ENCODE results near the gene SLC10A7.
"Not testable (repeated sequence)": the region's sequence is repeated elsewhere in the genome, so short reads cannot be mapped to it uniquely, and the experiment has no call there.

The SLC10A7 gene

DNA sequence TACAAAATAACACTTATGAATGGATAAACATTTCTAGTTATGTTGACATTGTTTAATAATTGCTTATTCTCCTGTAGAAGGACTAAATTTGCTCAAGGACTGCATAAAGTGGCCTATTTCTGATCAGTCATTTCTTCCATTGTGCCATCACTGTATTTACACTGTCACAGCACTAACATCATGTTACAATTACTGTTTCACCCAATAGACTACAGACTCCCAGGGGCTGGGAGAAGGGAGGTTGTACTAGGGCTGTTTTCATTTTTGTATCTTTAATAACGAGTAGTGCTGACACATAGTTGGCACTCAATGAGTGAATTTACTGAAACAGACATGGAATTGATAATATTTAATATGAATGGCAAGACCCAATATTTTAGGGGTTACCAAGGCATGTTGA is 139.5 kb downstream of the SLC10A7 start:
- H3K36me3 Mint-ChIP-seq (ENCODE audit: low read depth): no peaks in the 10 kb centered on the region
- no peaks in the 10 kb centered on the region for H3K4me1 Mint-ChIP-seq (ENCODE audit: low read depth)
- no peaks in the 10 kb centered on the region for H3K9me3 Mint-ChIP-seq
- no peak overlapping the region for H3K4me3 Mint-ChIP-seq
- no peaks in the 10 kb centered on the region for H3K27me3 Mint-ChIP-seq (ENCODE audit: low read depth)
- no peak overlapping the region for H3K27ac Mint-ChIP-seq

DNA sequence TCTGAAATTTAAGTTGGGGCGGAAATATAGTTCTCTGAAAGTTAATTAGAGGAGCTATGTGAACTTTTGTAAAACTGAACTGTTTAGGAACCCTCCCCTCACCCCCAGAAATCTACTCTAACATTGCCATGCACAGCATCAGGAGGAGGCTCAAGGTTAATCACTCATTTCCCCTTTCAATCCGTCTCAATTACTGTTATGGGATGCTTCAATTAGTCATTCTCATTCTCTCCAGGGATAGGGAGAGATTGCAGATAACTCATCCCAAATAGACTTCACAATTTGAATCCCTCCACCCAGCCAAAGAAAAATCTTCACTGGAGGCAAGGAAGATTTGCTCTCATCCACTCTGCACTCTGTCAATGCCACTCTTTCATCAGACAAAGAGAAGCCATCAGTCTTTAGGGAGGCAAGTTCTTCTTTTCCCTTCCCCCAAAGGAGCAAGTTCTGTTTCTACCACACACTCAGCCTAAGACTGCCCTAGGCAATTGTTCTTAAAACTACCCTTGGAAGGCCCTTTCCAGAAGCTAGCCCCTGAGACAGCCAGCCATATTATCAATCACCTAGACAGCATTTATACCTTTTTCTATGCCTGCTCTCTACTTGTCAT is 140.4 kb downstream of the SLC10A7 start:
- H3K36me3 Mint-ChIP-seq (ENCODE audit: low read depth): no peaks in the 10 kb centered on the region
- no peak overlapping the region for H3K4me3 Mint-ChIP-seq
- no peaks in the 10 kb centered on the region for H3K9me3 Mint-ChIP-seq
- no peaks in the 10 kb centered on the region for H3K4me1 Mint-ChIP-seq (ENCODE audit: low read depth)
- H3K27ac Mint-ChIP-seq: no peak overlapping the region
- no peaks in the 10 kb centered on the region for H3K27me3 Mint-ChIP-seq (ENCODE audit: low read depth)

DNA sequence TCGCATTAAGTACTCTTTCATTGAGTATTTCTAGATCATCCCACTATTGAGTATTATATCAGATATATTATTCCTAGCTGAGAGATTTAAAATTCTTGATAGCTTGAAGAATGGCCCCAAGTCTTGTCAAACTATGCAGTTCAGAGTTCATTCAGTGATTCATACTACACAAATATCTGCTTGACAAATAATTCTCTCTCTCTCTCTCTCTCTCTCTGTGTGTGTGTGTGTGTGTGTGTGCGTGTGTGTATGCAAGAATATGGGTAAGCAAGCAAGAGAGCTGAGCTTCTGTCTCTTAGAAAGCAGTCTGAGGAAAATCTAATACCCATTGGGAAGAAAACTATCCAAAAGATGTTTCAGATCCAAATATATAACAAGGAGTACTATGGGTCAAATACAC is 142.0 kb downstream of the SLC10A7 start:
- H3K27me3 Mint-ChIP-seq (ENCODE audit: low read depth): no peaks in the 10 kb centered on the region
- H3K4me1 Mint-ChIP-seq (ENCODE audit: low read depth): no peaks in the 10 kb centered on the region
- H3K36me3 Mint-ChIP-seq (ENCODE audit: low read depth): no peaks in the 10 kb centered on the region
- no peak overlapping the region for H3K4me3 Mint-ChIP-seq
- no peak overlapping the region for H3K27ac Mint-ChIP-seq
- H3K9me3 Mint-ChIP-seq: no peaks in the 10 kb centered on the region

GRCh38 chr4:146371812-146372211 is 149.9 kb downstream of the SLC10A7 start:
- H3K27me3 Mint-ChIP-seq (ENCODE audit: low read depth): no peaks in the 10 kb centered on the region
- H3K4me3 Mint-ChIP-seq: no peak overlapping the region
- no peaks in the 10 kb centered on the region for H3K36me3 Mint-ChIP-seq (ENCODE audit: low read depth)
- no peak overlapping the region for H3K27ac Mint-ChIP-seq
- H3K4me1 Mint-ChIP-seq (ENCODE audit: low read depth): no peaks in the 10 kb centered on the region
- no peaks in the 10 kb centered on the region for H3K9me3 Mint-ChIP-seq

- Mint-ChIP-seq H3K9me3 (no peaks in the 10 kb centered on the region), H3K36me3 (ENCODE audit: low read depth) (no peaks in the 10 kb centered on the region), H3K4me3 (no peak overlapping the region), H3K27ac (no peak overlapping the region), H3K4me1 (ENCODE audit: low read depth) (no peaks in the 10 kb centered on the region), H3K27me3 (ENCODE audit: low read depth) (no peaks in the 10 kb centered on the region)
Observed at GRCh38 chr4:146370841-146371240, 150.9 kb downstream of the SLC10A7 start.

- Mint-ChIP-seq H3K4me3 (no peak overlapping the region), H3K9me3 (no peaks in the 10 kb centered on the region), H3K27me3 (ENCODE audit: low read depth) (no peaks in the 10 kb centered on the region), H3K27ac (no peak overlapping the region), H3K36me3 (ENCODE audit: low read depth) (no peaks in the 10 kb centered on the region), H3K4me1 (ENCODE audit: low read depth) (no peaks in the 10 kb centered on the region)
Observed at GRCh38 chr4:146369446-146369845, 152.3 kb downstream of the SLC10A7 start.

- no peak overlapping the region for H3K27ac Mint-ChIP-seq
- H3K27me3 Mint-ChIP-seq (ENCODE audit: low read depth): no peaks in the 10 kb centered on the region
- no peak overlapping the region for H3K4me3 Mint-ChIP-seq
- no peaks in the 10 kb centered on the region for H3K4me1 Mint-ChIP-seq (ENCODE audit: low read depth)
- no peaks in the 10 kb centered on the region for H3K36me3 Mint-ChIP-seq (ENCODE audit: low read depth)
- no peaks in the 10 kb centered on the region for H3K9me3 Mint-ChIP-seq
Observed at GRCh38 chr4:146368209-146368608, 153.5 kb downstream of the SLC10A7 start.

DNA sequence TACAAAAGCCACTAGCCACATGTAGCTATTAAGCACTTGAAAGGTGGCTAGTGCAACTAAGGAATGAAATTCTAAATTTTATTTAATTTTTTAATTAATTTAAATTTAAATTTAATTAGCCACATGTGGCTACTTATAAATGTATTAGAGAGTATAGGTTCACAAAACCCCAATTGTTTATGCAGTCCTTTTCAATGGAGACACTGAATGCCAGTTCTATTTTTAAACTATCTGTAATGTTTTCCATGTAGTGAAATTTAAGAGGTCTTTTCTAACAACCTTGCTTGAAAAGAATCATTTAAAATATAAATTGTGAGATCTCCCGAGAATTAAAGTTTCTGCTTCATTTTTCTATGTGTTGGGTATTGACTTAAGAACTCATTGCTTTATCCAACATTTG is 154.4 kb downstream of the SLC10A7 start:
- Mint-ChIP-seq H3K4me1 (ENCODE audit: low read depth) (no peaks in the 10 kb centered on the region), H3K27ac (no peak overlapping the region), H3K4me3 (no peak overlapping the region), H3K27me3 (ENCODE audit: low read depth) (no peaks in the 10 kb centered on the region), H3K36me3 (ENCODE audit: low read depth) (no peaks in the 10 kb centered on the region), H3K9me3 (peaks cover 5% of the 10 kb centered on the region)

DNA sequence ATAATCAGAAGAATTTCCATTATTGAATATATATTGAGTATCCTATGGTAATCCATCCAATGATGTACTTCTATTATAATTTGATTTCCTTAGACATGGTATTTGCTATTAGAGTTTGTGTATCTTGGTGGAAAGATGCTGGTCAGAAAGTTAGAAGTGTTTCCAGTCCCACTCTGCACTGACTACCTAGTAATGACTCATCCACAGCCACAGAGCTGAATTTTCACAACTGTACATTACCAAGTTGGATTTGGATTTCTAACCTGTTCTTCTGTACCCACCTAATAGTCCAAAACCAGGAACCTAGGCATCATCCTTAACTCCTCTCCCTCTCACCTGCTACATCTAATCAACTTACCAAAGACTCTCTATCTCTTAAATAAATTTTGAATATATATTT is 162.0 kb downstream of the SLC10A7 start:
- H3K36me3 Mint-ChIP-seq (ENCODE audit: low read depth): peaks cover 2% of the 10 kb centered on the region
- H3K27me3 Mint-ChIP-seq (ENCODE audit: low read depth): no peaks in the 10 kb centered on the region
- no peak overlapping the region for H3K27ac Mint-ChIP-seq
- H3K4me1 Mint-ChIP-seq (ENCODE audit: low read depth): no peaks in the 10 kb centered on the region
- peaks cover 17% of the 10 kb centered on the region for H3K9me3 Mint-ChIP-seq
- H3K4me3 Mint-ChIP-seq: no peak overlapping the region

GRCh38 chr4:146350114-146350513 is 171.6 kb downstream of the SLC10A7 start:
- H3K27ac Mint-ChIP-seq; H3K9me3 Mint-ChIP-seq; H3K36me3 Mint-ChIP-seq (ENCODE audit: low read depth); H3K27me3 Mint-ChIP-seq (ENCODE audit: low read depth): not testable (repeated sequence)
- Mint-ChIP-seq H3K4me1 (ENCODE audit: low read depth) (peaks cover 10% of the 10 kb centered on the region), H3K4me3 (peak overlapping the region; percentile 40)

DNA sequence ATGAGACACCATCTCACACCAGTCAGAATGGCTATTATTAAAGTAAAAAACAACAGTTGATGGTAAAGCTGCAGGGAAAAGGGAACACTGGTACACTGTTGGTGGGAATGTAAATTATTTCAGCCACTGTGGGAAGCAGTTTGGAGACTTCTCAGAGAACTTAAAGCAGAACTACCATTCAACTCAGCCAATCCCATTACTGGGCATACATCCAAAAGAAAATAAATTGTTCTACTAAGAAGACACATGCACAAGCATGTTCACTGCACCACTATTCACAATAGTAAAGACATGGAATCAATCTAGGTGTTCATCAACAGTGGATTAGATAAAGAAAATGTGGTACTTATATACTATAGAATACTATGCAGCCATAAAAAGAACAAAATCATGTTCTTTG is 172.4 kb downstream of the SLC10A7 start:
- H3K27ac Mint-ChIP-seq: no peak overlapping the region
- no peak overlapping the region for H3K4me3 Mint-ChIP-seq
- H3K27me3 Mint-ChIP-seq (ENCODE audit: low read depth): no peaks in the 10 kb centered on the region
- H3K4me1 Mint-ChIP-seq (ENCODE audit: low read depth): peaks cover 12% of the 10 kb centered on the region
- H3K9me3 Mint-ChIP-seq: no peaks in the 10 kb centered on the region
- no peaks in the 10 kb centered on the region for H3K36me3 Mint-ChIP-seq (ENCODE audit: low read depth)

- H3K9me3 Mint-ChIP-seq: no peaks in the 10 kb centered on the region
- H3K27me3 Mint-ChIP-seq (ENCODE audit: low read depth): no peaks in the 10 kb centered on the region
- no peaks in the 10 kb centered on the region for H3K36me3 Mint-ChIP-seq (ENCODE audit: low read depth)
- no peak overlapping the region for H3K4me3 Mint-ChIP-seq
- no peak overlapping the region for H3K27ac Mint-ChIP-seq
- peaks cover 17% of the 10 kb centered on the region for H3K4me1 Mint-ChIP-seq (ENCODE audit: low read depth)
Observed at GRCh38 chr4:146347822-146348221, 173.9 kb downstream of the SLC10A7 start.

DNA sequence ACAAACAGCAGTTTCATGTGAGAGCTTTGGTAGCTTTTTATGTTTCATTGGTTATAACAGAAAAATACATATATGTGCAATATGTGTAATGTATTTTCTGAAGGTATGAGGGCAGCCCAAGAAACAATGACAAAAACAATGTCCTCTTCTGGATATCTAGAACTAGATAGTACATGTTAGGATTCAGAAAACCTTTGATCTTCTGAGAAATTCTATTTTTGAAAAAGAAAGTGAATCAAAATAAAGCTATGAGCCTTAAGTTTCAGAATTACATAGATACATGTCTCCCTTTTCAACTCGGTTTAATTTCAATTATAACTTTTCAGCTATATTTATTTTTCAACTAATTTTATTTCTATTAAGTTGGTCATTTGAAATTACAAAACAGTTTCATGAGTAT is 175.5 kb downstream of the SLC10A7 start:
- Mint-ChIP-seq H3K4me3 (no peak overlapping the region), H3K27me3 (ENCODE audit: low read depth) (no peaks in the 10 kb centered on the region), H3K27ac (no peak overlapping the region), H3K9me3 (no peaks in the 10 kb centered on the region), H3K4me1 (ENCODE audit: low read depth) (peaks cover 17% of the 10 kb centered on the region), H3K36me3 (ENCODE audit: low read depth) (no peaks in the 10 kb centered on the region)

- Mint-ChIP-seq H3K4me3 (no peak overlapping the region), H3K9me3 (no peaks in the 10 kb centered on the region), H3K4me1 (ENCODE audit: low read depth) (peaks cover 17% of the 10 kb centered on the region), H3K27ac (no peak overlapping the region), H3K27me3 (ENCODE audit: low read depth) (no peaks in the 10 kb centered on the region), H3K36me3 (ENCODE audit: low read depth) (no peaks in the 10 kb centered on the region)
Observed at GRCh38 chr4:146343776-146344175, 178.0 kb downstream of the SLC10A7 start.

- Mint-ChIP-seq H3K9me3 (no peaks in the 10 kb centered on the region), H3K36me3 (ENCODE audit: low read depth) (no peaks in the 10 kb centered on the region), H3K4me1 (ENCODE audit: low read depth) (peaks cover 17% of the 10 kb centered on the region), H3K4me3 (no peak overlapping the region), H3K27ac (no peak overlapping the region), H3K27me3 (ENCODE audit: low read depth) (no peaks in the 10 kb centered on the region)
Observed at GRCh38 chr4:146343199-146343598, 178.5 kb downstream of the SLC10A7 start.

DNA sequence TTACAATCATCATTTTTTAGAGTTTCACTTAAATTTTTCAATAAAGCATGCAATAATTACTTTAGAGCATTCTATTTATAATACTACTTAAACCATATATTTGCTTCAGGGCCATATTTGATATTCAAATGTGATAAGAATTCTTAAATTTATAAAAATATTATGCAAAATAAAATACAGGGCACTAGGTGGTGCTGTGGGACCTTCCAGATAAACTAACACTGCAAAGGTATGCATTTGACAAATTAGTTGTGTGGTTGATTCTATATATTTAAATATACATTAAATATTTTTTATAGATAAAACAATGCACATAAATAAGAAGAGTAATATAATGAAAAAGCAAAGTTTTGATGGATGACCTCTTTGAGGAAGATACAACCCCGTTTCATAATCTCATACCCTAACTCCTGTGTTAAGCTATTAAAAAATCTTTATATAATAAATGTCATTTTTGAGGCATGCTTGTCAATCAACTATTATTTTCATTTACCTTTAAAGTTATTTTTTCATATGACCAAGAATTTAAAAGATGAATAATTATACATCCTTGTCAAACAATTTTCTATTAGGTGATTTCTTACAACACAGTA is 179.0 kb downstream of the SLC10A7 start:
- Mint-ChIP-seq H3K4me3 (no peak overlapping the region), H3K27me3 (ENCODE audit: low read depth) (no peaks in the 10 kb centered on the region), H3K36me3 (ENCODE audit: low read depth) (no peaks in the 10 kb centered on the region), H3K4me1 (ENCODE audit: low read depth) (peaks cover 17% of the 10 kb centered on the region), H3K27ac (no peak overlapping the region), H3K9me3 (no peaks in the 10 kb centered on the region)

All from T-helper 1 cell treated with Interleukin-12 subunit alpha and Interleukin-12 subunit beta and Interleukin-4 antibody, amounts not matched to agents 30 μg/mL and 1 μg/mL, for 36 hours (primary cell).